Measurements from ENCODE around the gene CACNA2D3.

Gene CACNA2D3

DNA sequence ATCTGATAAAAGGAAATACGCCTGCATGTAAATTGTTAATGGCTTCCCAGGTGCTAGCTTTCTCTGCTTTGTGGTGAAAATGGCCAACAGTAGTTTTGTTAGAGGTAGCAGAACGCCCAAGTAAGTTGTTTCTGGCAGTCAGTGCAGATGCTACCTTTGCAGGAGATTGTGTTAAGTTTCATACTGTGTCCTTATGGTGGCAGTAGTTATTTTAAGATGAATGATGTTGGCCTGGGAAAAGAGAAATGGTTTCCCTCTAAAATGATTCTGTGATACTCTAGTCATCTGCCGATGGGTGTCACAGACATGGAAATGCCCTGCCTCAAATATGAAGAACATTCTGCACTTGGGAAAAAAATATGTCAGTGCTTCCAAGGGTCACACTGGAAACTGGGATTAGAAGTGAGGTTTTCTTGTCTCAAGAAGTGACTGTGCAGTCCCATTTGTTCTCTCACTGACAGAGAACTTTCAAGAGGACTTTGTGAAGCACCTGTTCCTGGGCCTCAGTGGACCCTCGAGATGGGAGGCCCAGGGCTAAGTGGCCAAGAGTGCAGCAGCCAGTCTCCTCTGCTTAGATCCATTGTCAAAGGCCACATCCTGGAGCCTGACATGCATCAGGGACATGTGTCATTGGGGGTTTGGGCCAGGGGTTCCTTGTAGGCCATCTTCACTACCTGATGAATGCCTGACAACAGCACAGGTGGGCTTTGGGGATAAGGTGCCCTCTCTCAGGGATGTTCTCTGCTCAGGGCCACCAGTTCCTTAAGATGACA, 393.3 kb downstream of the CACNA2D3 start:
- TF ChIP-seq, protein P1, sequence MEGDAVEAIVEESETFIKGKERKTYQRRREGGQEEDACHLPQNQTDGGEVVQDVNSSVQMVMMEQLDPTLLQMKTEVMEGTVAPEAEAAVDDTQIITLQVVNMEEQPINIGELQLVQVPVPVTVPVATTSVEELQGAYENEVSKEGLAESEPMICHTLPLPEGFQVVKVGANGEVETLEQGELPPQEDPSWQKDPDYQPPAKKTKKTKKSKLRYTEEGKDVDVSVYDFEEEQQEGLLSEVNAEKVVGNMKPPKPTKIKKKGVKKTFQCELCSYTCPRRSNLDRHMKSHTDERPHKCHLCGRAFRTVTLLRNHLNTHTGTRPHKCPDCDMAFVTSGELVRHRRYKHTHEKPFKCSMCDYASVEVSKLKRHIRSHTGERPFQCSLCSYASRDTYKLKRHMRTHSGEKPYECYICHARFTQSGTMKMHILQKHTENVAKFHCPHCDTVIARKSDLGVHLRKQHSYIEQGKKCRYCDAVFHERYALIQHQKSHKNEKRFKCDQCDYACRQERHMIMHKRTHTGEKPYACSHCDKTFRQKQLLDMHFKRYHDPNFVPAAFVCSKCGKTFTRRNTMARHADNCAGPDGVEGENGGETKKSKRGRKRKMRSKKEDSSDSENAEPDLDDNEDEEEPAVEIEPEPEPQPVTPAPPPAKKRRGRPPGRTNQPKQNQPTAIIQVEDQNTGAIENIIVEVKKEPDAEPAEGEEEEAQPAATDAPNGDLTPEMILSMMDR (IDR thresholded peaks at IDR 0.05; ENCODE audit: control insufficient read depth, insufficient read depth, low read depth, low read length, missing control alignments), result no peak
- no peak overlapping the region for H3K4me3 ChIP-seq (ENCODE audit: control insufficient read depth, low read depth, low read length)
- no peak for DNase-seq (ENCODE audit: low read depth)

DNA sequence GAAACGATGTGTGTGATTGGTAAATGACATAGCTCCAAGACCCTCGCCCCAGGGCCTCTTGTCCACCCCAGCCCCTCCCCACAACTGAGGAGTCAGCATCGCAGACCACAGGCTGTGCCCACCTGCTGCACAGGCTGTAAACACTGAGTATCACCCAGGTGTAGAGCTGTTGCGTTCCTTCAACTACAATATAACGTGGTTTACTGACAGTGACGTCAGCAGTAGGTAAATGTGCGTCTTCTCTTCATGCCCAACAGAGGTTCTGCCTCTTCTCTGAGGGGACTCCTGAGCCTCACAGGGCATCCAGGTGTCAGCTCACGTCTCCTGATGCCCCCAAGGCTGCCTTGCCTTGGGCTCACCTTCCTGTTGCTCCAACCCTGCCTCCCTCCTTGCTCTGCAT, 395.1 kb downstream of the CACNA2D3 start:
- no peak overlapping the region for H3K4me3 ChIP-seq (ENCODE audit: control insufficient read depth, low read depth, low read length)
- DNase-seq (ENCODE audit: low read depth), result no peak
- TF ChIP-seq, protein P1 (IDR thresholded peaks at IDR 0.05; ENCODE audit: control insufficient read depth, insufficient read depth, low read depth, low read length, missing control alignments), result no peak

DNA sequence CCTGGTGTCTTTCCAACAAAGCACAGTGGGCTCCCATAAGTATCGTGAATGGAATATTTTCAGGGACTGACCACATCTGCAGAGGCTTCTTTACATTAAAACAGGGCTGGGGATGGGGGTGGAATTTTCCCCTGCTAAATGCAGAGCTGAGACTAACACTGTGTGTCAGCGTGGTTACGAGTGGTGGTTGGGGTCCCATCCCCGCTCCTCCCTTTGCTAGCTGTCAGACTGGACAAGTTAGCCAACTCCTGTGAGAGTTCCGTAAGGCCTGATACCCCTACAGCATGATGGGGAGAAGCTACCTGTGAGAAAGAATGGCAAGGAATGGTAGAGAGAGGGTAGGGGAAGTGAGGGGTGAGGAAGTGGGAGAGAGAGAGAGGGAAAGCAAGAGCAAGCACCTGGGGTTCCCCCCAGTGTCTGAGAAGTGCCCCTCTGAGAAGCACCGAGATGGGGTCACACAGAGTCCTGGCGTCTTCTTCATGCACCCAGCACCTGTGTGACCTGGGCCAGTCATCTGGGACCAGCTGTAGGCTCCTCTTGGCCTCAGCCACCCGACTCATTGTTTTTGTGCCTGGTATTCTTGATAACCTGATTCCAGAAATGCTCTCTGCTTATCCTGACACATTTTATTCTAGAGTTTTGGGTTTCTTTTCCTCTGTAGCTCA, 395.8 kb downstream of the CACNA2D3 start:
- H3K4me3 ChIP-seq (ENCODE audit: control insufficient read depth, low read depth, low read length), result no peak overlapping the region
- TF ChIP-seq, protein P1 (IDR thresholded peaks at IDR 0.05; ENCODE audit: control insufficient read depth, insufficient read depth, low read depth, low read length, missing control alignments), result no peak
- no peak for DNase-seq (ENCODE audit: low read depth)

DNA sequence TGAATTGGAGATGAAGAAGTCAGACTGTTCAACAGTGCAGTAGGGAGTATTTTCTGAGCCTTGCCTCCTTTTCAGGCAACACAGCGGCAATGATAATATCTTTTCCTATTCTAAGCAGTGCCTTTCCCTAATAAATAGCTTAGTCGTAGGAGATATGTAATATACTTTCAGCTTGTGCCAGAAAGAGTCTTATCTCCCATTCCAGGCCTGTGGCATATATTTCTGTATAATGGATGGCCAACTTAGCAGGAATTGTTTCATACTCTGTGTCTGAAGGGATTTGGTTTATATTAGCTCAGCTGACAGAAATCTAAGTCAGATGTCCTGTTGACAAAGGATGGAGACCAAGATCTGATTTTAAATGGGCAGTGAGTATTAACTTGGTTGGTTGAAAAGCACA, 397.1 kb downstream of the CACNA2D3 start:
- H3K4me3 ChIP-seq (ENCODE audit: control insufficient read depth, low read depth, low read length), result no peak overlapping the region
- no peak for DNase-seq (ENCODE audit: low read depth)
- TF ChIP-seq, protein P1 (IDR thresholded peaks at IDR 0.05; ENCODE audit: control insufficient read depth, insufficient read depth, low read depth, low read length, missing control alignments), result no peak

DNA sequence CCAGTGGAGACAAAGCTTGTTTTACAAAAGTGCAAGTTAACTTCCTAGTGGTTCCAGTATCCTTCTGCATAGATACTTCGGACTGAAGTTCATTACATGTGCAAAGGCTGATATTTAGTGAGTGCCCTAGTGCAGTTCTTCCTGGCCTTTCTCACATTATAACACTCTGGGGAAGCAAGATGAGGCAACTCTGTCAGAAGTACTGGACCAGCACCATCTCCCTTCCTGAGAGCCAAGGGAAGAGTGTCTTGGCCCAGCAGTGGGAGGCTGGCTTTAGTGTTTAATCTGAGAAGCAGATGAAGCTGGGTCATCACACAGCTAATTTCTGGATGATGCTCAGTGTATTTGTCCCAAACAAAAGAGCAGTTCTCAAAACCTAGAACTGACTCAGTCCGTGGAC, 397.7 kb downstream of the CACNA2D3 start:
- H3K4me3 ChIP-seq (ENCODE audit: control insufficient read depth, low read depth, low read length), result no peak overlapping the region
- no peak for DNase-seq (ENCODE audit: low read depth)
- TF ChIP-seq, protein P1 (IDR thresholded peaks at IDR 0.05; ENCODE audit: control insufficient read depth, insufficient read depth, low read depth, low read length, missing control alignments), result no peak

DNA sequence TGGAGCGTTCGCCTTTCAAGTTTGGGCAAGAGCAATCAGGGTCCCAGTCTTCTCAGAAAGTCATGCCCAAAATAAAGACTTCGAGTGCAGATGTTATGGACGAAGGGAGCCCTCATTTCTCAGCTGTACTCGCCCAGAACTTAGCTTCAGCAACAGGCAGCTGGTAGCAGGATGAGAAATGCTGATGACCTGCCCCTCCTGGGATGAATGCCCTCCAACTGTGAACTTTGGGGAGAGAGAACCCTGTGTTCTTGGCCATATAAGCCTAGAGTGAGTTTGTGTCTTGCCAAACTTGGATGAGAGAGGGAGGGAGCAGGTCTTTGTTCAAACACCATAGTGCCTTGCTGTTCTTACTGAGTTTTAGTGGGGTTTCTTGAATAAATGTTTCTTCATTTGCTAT, 405.2 kb downstream of the CACNA2D3 start:
- DNase-seq (ENCODE audit: low read depth), result no peak
- H3K4me3 ChIP-seq (ENCODE audit: control insufficient read depth, low read depth, low read length), result no peak overlapping the region

More for the DNA sequence above, 405.2 kb downstream of the CACNA2D3 start:
- TF ChIP-seq, protein P1 (IDR thresholded peaks at IDR 0.05; ENCODE audit: control insufficient read depth, insufficient read depth, low read depth, low read length, missing control alignments), result no peak

Measured in AG09309 (cell line).